GM19455 (cell line): ENCODE measurements around the gene IFFO2.
"Not testable (repeated sequence)": the region's sequence is repeated elsewhere in the genome, so short reads cannot be mapped to it uniquely, and the experiment has no call there.

Experiments used
- ATAC-seq: cut with Tn5 transposase; IDR thresholded peaks from one replicate; pipeline ENCODE4 v1.9.1; 2021; ENCODE audit not compliant: unreplicated experiment

The IFFO2 gene

DNA sequence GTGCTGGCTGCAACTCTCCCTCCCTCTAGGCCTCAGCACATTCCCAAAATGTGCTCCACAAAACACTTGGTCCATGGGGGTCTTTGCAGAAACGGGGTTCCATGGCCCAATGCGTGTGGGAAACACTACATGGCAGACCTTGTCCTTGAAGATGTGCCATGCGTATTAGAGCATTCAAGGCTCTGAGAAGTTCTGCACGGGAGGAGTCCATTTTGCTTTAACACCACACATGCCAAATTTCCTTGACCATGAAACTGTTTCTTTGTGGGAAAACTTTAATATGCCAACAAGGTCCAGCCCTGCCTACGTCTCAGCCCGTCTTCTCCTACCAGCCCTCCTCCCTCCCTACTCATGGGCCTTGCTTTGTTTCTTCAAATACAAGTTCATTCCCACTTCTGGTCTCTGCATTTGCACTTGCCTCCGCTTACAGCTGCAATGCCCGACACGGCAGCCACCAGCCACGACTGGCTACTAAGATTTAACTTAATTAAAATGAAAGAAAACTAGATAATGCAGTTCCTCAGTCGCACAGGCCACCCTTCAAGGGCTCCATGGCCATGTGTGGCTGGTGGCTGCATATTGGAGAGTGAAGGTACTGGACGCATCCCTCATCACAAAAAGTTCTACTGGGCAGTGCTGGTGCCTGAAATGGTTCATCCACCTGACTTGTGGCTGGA, 77.8 kb downstream of the IFFO2 start:
- ATAC-seq, result no peak

GRCh38 chr1:18877282-18877681, 79.2 kb downstream of the IFFO2 start:
- ATAC-seq, result no peak

DNA sequence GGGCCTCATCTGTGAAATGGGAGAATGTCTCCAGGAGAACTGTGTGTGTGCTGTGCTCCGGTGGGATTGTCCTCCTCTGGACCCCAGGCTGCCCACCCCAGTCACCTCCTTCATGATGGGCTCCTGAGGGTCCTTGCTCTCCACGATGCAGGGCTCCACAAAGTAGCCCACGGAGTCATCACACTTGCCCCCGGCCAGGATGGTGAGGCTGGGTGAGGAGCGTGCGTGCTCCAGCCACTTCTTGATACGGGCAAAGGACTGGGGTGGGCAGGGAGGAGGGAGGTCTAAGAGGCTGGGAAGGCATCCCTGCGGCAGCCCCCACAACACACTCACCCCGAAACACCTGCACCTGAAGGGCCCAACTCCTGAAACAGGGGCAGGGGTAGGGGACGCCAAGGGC, 80.3 kb downstream of the IFFO2 start:
- ATAC-seq, result no peak

- ATAC-seq, result no peak
Observed at GRCh38 chr1:18875796-18876128, 80.7 kb downstream of the IFFO2 start.

DNA sequence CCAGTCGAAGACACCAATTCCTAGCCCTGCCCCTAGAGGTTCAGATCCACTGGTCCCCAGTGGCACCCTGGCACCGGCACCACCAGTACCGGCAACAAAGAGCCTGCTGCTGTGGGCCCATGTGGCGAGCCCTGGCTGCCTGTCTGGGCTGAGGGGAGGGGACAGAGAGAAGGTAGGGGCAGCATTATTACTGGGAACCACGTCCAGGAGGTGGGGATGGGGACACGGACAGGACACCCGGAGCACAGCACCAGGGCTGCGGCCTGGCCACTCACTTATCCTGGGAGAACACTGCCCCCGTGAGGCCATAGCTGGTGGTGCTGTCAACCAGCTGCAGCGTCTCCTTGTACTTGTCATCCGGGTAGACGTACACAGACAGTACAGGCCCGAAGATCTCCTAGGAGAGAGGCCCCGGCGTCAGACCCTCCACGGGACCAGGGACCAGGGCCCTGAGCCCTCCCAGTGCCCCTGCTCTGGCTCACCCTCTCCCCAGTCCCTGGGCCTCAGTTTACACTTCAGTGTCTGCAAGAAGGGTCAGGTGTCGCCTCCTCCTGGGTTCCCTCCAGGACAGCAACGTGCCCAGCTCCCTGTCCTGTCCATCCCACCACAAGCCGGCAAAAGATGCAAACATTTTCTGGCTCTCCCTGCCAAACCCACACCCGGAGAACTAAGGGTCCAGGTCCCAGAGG, 81.2 kb downstream of the IFFO2 start:
- no peak for ATAC-seq

DNA sequence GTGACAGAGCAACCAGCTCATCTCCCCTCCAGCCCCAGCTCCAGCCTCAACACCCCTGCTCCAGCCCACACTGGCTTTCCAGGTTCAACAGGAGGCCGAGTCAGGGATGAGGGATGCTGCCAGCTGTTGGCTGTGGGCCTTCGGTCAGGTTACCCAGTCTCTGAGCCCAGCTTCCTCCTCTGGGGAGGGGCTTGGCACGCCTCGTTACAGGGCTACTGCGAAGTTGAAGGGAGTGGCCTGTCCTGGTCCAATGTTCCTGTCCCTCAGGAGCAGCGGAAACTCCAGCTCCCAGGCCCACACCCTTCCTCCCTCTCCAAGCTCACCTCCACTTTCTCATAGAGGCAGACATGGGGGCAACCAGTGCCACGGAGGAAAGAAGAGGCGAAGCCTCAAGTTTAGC, 81.9 kb downstream of the IFFO2 start:
- no peak for ATAC-seq

DNA sequence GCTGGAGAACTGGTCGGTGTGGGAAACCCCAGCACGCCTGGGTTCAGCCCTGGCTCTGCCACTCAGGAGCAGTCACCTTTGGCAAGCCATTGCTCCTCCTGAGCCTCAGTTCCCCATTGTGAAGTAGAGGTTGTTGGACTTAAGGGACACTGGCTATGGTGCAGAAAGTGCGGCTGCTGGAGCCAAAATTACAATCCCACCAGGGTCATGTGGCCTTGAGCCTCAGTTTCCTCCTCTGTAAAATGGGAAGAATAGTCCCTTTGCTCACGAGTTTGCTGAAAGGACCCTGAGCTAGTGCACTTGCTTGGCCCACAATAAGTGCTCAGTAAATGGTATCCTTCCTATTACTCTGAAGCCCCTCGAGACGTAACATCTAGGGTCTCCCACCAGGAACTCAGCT, 82.4 kb downstream of the IFFO2 start:
- ATAC-seq, result no peak

DNA sequence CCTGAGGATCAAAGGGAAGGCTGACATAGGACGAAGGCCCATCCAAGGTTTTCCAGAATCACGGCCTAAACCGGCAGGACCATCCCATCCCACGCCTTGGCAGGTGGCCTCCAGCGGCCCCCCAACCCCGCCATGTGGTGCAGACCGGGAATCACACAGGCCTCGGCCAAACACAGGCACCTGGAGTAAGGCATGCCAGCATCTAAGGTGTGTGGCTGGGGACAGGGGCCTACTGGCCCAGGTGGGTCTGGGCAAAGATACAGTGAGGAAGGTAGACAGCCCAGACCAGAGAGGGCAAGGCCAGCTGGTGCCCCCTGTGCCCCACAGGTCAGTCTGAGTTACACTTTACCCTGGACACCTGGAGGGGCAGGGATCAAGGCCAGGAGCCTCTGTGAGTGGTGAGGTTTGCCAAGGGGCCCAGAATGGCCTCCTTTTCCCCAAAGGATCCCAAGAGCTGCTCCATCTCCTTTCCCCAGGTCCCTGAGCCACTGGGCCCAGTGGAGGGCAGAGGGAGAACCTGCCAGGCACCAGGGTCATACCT, 84.3 kb downstream of the IFFO2 start:
- no peak for ATAC-seq

DNA sequence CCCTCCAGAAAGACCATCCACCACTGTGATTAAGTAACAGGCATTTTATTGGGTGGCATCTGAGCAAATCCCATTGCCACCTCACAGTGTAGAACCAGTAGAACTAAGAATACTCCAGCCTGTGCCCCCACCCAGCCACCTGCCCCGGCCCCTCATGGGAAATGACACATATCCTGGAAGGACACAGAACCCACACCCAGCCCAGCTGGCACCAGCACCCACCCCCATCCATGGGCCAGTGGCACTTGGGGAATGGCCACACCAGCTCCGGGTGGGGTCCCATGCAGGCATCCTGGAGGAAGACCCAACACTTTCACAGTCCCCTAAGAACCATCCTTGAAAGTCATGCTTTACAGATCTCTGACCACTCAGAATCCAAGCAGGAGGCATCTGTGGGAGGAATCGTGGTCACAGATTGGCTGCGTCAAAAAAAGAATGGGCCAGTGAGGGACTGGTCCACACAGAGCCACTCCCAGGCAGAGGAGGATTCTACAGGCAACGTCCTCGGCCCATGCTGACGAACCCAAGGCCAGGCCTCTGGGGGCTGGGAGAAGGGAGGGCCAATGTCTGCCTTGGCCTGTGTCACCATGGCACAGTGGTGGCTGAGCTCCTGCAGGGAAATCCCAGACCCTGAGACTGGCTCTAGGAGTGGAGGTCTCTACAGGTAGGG, 84.9 kb downstream of the IFFO2 start:
- ATAC-seq, result no peak

- no peak for ATAC-seq
Observed at GRCh38 chr1:18870957-18871356, 85.5 kb downstream of the IFFO2 start.

DNA sequence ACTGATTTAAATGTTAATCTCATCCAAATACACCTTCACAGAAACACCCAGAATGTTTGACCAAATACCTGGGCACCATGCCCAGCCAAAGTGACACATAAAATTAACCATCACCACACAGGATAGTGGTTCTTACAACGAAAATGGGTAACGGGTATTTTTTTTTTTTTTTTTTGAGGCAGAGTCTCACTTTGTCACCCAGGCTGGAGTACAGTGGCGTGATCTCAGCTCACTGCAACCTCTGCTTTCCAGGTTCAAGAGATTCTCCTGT, 85.9 kb downstream of the IFFO2 start:
- not testable (repeated sequence) for ATAC-seq

DNA sequence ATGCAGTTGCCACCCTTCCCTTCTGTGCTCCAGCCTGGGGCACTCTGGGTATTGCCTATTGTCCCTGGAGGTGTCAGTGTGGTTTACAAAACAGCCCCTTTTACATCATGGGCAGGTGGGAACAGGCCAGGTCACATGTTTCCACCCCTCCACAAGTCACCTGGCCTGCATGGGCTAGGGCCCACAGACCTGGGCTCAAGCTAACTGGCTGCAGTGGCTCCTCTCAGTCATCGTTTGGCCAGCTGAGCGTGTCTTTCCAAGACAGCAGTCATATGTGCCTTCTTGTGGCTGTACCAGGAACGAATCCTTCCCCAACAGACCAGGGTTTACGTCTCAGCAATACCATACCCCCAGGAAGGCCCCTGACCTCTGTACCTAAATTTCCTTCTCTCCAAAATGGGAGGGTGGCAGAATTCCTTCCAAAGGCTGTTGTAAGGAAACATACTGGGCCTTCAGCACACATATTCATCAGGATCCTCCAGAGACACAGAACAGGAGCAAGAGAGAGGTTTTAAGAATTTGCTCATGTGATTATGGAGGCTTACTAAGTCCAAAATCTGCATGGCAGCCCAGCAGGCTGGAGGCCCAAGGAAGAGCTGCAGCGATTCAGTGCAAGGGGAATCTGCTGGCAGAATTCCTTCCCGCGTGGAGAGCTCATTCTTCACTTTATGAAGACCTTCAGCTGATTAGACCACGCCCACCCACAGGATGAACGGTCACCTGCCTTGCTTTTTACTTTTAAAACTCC, 86.5 kb downstream of the IFFO2 start:
- ATAC-seq, result no peak

GRCh38 chr1:18868801-18869424, 87.6 kb downstream of the IFFO2 start:
- no peak for ATAC-seq

DNA sequence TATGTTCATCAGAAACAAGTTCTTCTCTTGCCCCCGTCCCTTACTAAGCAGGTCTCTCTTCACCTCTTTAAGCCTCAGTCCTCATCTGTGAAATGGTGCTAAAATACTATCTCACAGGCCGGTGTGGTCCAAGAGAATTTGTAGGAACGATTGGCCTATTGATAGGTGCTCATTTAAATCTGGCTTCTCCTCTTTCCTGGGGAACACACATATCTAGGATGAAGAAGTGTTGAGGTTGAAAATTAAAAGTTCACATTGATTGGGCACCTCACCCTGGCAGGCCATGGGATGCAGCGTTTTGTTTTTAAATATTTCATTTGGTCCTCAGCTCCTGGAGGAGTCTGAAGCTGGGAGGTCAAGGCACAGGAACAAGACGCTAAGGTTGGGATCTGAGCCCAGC, 88.1 kb downstream of the IFFO2 start:
- no peak for ATAC-seq

- ATAC-seq, result no peak
Observed at GRCh38 chr1:18866846-18867245, 89.6 kb downstream of the IFFO2 start.

DNA sequence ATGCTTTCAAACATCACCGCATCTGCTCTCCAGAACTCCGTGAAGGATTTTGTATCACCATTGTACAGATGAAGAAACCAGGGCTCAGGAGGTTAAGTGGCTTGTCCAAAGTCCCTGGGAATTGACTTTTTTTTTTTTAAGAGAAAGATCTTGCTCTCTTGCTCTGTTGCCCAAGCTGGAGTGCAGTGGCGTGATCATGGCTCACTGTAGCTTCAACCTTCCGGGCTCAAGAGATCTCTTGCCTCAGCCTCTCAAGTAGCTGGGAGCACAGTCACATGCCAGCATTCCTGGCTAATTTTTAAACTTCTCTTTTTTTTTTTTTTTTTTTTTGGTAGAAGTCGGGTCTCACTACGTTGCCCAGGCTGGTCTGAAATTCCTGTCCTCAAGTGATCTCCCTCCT, 90.2 kb downstream of the IFFO2 start:
- no peak for ATAC-seq

DNA sequence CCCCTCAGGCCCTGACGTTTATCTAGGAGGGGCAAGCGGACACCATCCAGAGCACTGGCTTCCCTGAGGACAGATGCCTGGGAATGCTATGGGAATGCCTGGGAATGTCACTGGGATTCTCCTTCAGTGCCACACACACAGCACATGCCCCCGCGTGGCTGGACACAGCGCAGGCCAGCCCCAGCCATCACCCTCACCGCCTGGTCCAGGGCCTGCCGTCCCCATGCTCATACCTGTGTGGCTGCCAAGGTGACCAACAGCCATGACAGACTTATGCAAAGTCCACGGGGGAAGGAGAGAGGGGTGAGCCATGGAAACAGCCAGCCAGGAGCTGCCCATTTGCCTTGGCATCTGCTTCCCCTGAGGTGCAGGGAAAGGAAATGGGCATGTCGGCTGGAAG, 91.3 kb downstream of the IFFO2 start:
- ATAC-seq, result no peak

- ATAC-seq, result no peak
Observed at GRCh38 chr1:18861590-18861989, 94.9 kb downstream of the IFFO2 start.

DNA sequence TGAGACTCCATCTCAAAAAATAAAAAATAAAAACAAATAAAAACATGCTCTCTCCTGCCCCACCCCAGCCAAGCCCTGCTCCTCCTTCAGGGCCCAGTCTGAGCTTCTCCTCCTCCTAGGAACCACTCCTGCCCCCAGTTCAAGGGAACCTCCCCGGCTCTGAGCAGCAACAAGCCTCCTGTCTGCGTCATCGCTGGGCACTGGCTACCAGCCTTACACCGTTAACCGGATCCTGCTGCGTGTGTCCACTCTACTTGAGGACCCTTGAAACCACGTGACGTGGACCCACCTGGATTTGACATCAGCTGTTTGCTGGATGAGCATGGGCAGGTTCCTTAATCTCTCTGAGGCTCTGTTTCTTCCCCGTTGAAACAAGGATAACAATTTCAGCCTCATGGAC, 95.4 kb downstream of the IFFO2 start:
- ATAC-seq, result no peak

GRCh38 chr1:18859560-18859959, 96.9 kb downstream of the IFFO2 start, which contains the start of gene TAS1R2:
TAS1R2 (minus strand) TSS chr1:18859660; CDS start chr1:18859660, 0 bp downstream.
- no peak for ATAC-seq

- ATAC-seq, result no peak
Observed at GRCh38 chr1:18858070-18858688, 98.3 kb downstream of the IFFO2 start.
